CD4-positive, alpha-beta memory T cell (primary cell): Measurements from ENCODE around the gene KMT2B. TPM values are rescaled to one million over a fixed set of nuclear protein-coding genes. Genes with fewer than 3 reads are reported as not detected.
A peak's percentile ranks its signal among the peaks of the same experiment; 100 is the strongest.

Experiments
- CTCF ChIA-PET: fragments of 350-600 bp; sonication (Branson Sonifier 250); formaldehyde crosslinking; loops from one replicate; lab custom pipeline; 2021; ENCODE audit warnings: inconsistent platforms; ENCODE audit not compliant: partially characterized antibody; lab: Charles Lee
- POLR2A ChIA-PET: fragments of 350-600 bp; sonication (Branson Sonifier 250); formaldehyde crosslinking; loops from one replicate; lab custom pipeline; 2021; ENCODE audit not compliant: partially characterized antibody; lab: Charles Lee
- DNase-seq, 5 donors: peaks; one replicate each; pipeline versions ENCODE4 v3.0.0 to v3.0.0-alpha.2; 2020 to 2022; ENCODE audit warnings: mixed read lengths in 1 of 5
- H3K27ac ChIP-seq: one replicate; pipeline ENCODE4 v1.7.0; 2013; ENCODE audit warnings: low read depth, low read length
- H3K27me3 ChIP-seq: 2 replicates; pipeline ENCODE4 v1.7.0; 2013; ENCODE audit warnings: mild to moderate bottlenecking, low read length, moderate library complexity; ENCODE audit not compliant: insufficient read depth
- H3K36me3 ChIP-seq: 2 replicates; pipeline ENCODE4 v1.7.0; 2013; ENCODE audit warnings: mild to moderate bottlenecking, low read length, moderate library complexity; ENCODE audit not compliant: insufficient read depth
- H3K4me1 ChIP-seq: 2 replicates; pipeline ENCODE4 v1.7.0; 2013; ENCODE audit warnings: mild to moderate bottlenecking, low read length, moderate library complexity; ENCODE audit not compliant: insufficient read depth
- H3K4me3 ChIP-seq, 2 donors: one replicate each; pipeline ENCODE4 v1.7.0; 2013; ENCODE audit warnings: low read length in 2 of 2, mild to moderate bottlenecking in 1 of 2
- H3K9me3 ChIP-seq, 2 donors: one replicate each; pipeline ENCODE4 v1.7.0; 2013; ENCODE audit warnings: low read length in 2 of 2, control low read depth in 1 of 2; ENCODE audit not compliant: control insufficient read depth in 1 of 2
- H3K27ac Mint-ChIP-seq, 7 donors: one replicate each; pipeline ENCODE4 v1.8.0; 2020 to 2021; ENCODE audit warnings: mixed read lengths in 7 of 7, mild to moderate bottlenecking in 6 of 7, inconsistent platforms in 3 of 7, moderate library complexity in 3 of 7
- H3K27me3 Mint-ChIP-seq, 2 donors: one replicate each; pipeline ENCODE4 v1.8.0; 2020 to 2021; ENCODE audit warnings: mixed read lengths in 2 of 2
- H3K36me3 Mint-ChIP-seq, 2 donors: one replicate each; pipeline ENCODE4 v1.8.0; 2020 to 2021; ENCODE audit warnings: mixed read lengths in 2 of 2, inconsistent platforms in 1 of 2, mild to moderate bottlenecking in 1 of 2
- H3K4me1 Mint-ChIP-seq, 4 donors: one replicate each; pipeline ENCODE4 v1.8.0; 2020 to 2021; ENCODE audit warnings: mixed read lengths in 4 of 4, mild to moderate bottlenecking in 1 of 4
- H3K4me3 Mint-ChIP-seq, 8 donors: one replicate each; pipeline ENCODE4 v1.8.0; 2020 to 2021; ENCODE audit warnings: mixed read lengths in 8 of 8, mild to moderate bottlenecking in 7 of 8, moderate library complexity in 6 of 8, inconsistent platforms in 3 of 8
- H3K9me3 Mint-ChIP-seq, 8 donors: one replicate each; pipeline ENCODE4 v1.8.0; 2020 to 2021; ENCODE audit warnings: mixed read lengths in 8 of 8, mild to moderate bottlenecking in 5 of 8, inconsistent platforms in 3 of 8, moderate library complexity in 1 of 8
- intact Hi-C: fragments of 100-400 bp; cut with micrococcal nuclease; formaldehyde crosslinking; loops from one replicate; pipeline ENCODE4 v1.15.1; 2023
- polyA plus RNA-seq, 2 donors: library from polyadenylated mRNA; unstranded; fragments of 300-500 nt; fragmentation: Illumina TruSeq; gene quantifications; one replicate each; pipeline ENCODE4 v1.2.3, GENCODE V29; 2021
- total RNA-seq, 2 experiments: library from RNA; stranded (reverse); gene quantifications; one replicate each; pipeline ENCODE4 v1.2.3, GENCODE V29; 2021

KMT2B gene, protein sequence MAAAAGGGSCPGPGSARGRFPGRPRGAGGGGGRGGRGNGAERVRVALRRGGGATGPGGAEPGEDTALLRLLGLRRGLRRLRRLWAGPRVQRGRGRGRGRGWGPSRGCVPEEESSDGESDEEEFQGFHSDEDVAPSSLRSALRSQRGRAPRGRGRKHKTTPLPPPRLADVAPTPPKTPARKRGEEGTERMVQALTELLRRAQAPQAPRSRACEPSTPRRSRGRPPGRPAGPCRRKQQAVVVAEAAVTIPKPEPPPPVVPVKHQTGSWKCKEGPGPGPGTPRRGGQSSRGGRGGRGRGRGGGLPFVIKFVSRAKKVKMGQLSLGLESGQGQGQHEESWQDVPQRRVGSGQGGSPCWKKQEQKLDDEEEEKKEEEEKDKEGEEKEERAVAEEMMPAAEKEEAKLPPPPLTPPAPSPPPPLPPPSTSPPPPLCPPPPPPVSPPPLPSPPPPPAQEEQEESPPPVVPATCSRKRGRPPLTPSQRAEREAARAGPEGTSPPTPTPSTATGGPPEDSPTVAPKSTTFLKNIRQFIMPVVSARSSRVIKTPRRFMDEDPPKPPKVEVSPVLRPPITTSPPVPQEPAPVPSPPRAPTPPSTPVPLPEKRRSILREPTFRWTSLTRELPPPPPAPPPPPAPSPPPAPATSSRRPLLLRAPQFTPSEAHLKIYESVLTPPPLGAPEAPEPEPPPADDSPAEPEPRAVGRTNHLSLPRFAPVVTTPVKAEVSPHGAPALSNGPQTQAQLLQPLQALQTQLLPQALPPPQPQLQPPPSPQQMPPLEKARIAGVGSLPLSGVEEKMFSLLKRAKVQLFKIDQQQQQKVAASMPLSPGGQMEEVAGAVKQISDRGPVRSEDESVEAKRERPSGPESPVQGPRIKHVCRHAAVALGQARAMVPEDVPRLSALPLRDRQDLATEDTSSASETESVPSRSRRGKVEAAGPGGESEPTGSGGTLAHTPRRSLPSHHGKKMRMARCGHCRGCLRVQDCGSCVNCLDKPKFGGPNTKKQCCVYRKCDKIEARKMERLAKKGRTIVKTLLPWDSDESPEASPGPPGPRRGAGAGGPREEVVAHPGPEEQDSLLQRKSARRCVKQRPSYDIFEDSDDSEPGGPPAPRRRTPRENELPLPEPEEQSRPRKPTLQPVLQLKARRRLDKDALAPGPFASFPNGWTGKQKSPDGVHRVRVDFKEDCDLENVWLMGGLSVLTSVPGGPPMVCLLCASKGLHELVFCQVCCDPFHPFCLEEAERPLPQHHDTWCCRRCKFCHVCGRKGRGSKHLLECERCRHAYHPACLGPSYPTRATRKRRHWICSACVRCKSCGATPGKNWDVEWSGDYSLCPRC (N-terminal part only)
- total RNA-seq (10 to 100 TPM; 83.4 to 84.3 TPM), polyA plus RNA-seq (1 to 10 TPM in 1 of 2 donors, not detected in 1; 2.8 TPM)

DNA sequence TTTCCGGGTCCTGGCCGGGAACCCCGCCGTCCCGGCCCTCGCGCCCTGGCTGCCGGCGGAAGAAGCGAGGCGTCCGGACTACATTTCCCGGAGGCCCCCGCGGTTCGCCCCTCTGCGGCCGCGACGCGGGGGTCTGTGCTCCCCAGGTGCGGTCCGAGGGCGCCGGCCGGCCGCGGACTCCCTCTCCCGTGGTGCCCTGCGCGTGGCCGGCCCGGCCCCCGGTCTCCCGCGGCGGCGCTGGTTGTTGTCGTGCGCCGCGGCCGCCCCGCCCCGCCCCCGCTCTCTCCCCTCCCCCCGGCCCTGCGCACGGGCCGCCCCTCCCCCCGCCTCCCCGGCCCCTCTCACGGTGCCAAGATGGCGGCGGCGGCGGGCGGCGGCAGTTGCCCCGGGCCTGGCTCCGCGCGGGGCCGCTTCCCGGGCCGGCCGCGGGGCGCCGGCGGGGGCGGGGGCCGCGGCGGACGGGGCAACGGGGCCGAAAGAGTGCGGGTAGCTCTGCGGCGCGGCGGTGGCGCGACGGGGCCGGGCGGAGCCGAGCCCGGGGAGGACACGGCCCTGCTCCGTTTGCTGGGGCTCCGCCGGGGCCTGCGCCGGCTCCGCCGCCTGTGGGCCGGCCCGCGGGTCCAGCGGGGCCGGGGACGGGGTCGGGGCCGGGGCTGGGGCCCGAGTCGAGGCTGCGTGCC, at the start of gene KMT2B:
TSS of gene KMT2B (plus strand) at position 339 of the 680 bp plus-strand sequence. CDS start at position 355, 16 bp downstream.
- CTCF ChIA-PET, result interaction anchor here (1.3 to 1.9 kb wide), 2 partner anchors 19 to 22 kb away, joined by 5 to 6 read pairs; no protein-coding TSS in a partner anchor
- Mint-ChIP-seq H3K36me3 (peaks cover 4 to 22% of the 10 kb centered on the region in 2 donors), H3K4me1 (peaks cover 38 to 70% (median 49%) of the 10 kb centered on the region in 4 donors)

DNA sequence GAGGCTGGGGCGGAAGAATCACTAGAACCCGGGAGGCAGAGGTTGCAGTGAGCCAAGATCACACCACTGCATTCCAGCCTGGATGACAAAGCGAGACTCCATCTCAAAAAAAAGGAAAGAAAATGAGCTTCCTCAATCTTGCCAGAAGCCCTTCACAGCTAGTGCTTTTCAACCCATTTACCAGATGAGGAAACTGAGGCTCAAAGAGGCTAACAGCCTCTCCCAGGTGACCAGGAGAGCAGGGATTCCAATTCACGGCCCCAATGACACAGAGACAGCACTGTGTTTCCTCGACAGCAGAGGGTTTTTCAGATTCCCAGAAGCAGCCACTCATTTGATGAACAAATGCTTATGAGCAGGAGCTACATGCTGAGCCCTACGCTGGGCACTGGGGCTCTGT, 48.2 kb upstream of the KMT2B start:
- Histone ChIP-seq H3K9me3 (no peaks in the 10 kb centered on the region), H3K4me1 (peaks cover 3% of the 10 kb centered on the region), H3K27ac (no peak overlapping the region), H3K36me3 (no peaks in the 10 kb centered on the region), H3K27me3 (no peaks in the 10 kb centered on the region), H3K4me3 (no peak overlapping the region)
- Mint-ChIP-seq H3K9me3 (peaks cover 0 to 2% (median 0%) of the 10 kb centered on the region in 8 donors), H3K4me1 (peaks cover 7 to 10% (median 8%) of the 10 kb centered on the region in 4 donors), H3K27ac (no peak overlapping the region), H3K36me3 (no peaks in the 10 kb centered on the region), H3K4me3 (peak overlapping the region in 1 of 8 donors; percentile 41), H3K27me3 (peaks cover 16 to 19% of the 10 kb centered on the region in 2 donors)
- ChIA-PET CTCF (no interaction called here), POLR2A (interaction anchor here (0.7 kb wide), 1 partner anchor 583 kb away, joined by 3 read pairs; no protein-coding TSS in a partner anchor)
- intact Hi-C loops, result no loop called here
- no peak for DNase-seq

More for the DNA sequence above, at the start of gene KMT2B:
- no peak for DNase-seq
- Mint-ChIP-seq H3K9me3 (peaks cover 0 to 1% (median 0%) of the 10 kb centered on the region in 8 donors), H3K27me3 (no peaks in the 10 kb centered on the region), H3K27ac (peak within 1 kb of the TSS; percentile 90 to 99 (median 94)), H3K4me3 (peak within 1 kb of the TSS; percentile 91 to 99 (median 94))
- Histone ChIP-seq H3K36me3 (peaks cover 19% of the 10 kb centered on the region), H3K9me3 (no peaks in the 10 kb centered on the region), H3K27ac (peak within 1 kb of the TSS; percentile 71), H3K4me3 (peak within 1 kb of the TSS; percentile 78 to 81), H3K4me1 (peaks cover 51% of the 10 kb centered on the region), H3K27me3 (no peaks in the 10 kb centered on the region)
- POLR2A ChIA-PET, result interaction anchor here (0.8 to 4.4 kb wide), 9 partner anchors 10 to 183 kb away, joined by 3 to 51 read pairs (median 15); partner anchors contain the start of genes IGFLR1, LIN37, NFKBID and PSENEN
- intact Hi-C loops, result loop anchor here (1.0 kb wide), 12 partner anchors 16 to 336 kb away; partner anchors contain the start of genes COX6B1, NFKBID, PROSER3 and PSENEN

DNA sequence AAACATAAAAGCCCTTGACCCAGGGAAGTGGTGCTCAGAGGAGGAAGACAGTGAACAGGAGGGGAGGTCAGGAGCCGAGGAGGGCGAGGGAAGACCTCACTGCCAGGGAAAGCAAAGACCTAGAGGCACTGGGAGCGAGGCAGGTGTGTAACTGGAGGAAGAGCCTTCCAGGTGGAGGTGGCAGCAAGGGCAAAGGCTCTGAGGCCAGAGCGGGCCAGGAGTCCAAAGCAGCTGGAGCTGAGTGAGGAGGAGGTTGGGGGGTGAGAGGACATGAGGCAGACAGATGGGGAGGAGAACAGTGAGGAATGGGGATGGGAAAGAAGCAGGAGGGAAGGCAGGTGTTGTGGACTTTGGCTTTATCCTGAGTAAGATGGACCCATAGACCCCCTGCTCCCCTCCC, 47.8 kb upstream of the KMT2B start:
- ChIA-PET POLR2A (interaction anchor here (0.7 kb wide), 1 partner anchor 583 kb away, joined by 3 read pairs; no protein-coding TSS in a partner anchor), CTCF (no interaction called here)
- Histone ChIP-seq H3K27ac (no peak overlapping the region), H3K27me3 (no peaks in the 10 kb centered on the region), H3K9me3 (no peaks in the 10 kb centered on the region), H3K4me1 (peaks cover 3% of the 10 kb centered on the region), H3K4me3 (no peak overlapping the region), H3K36me3 (no peaks in the 10 kb centered on the region)
- no peak for DNase-seq
- peaks cover 7 to 10% (median 8%) of the 10 kb centered on the region in 4 donors for H3K4me1 Mint-ChIP-seq
- no peaks in the 10 kb centered on the region for H3K36me3 Mint-ChIP-seq
- intact Hi-C loops, result no loop called here
- H3K27ac Mint-ChIP-seq, result peak overlapping the region in 1 of 7 donors; percentile 39
- H3K9me3 Mint-ChIP-seq, result peaks cover 0 to 2% (median 0%) of the 10 kb centered on the region in 8 donors
- H3K4me3 Mint-ChIP-seq, result peak overlapping the region in 1 of 8 donors; percentile 41
- peaks cover 16 to 19% of the 10 kb centered on the region in 2 donors for H3K27me3 Mint-ChIP-seq

DNA sequence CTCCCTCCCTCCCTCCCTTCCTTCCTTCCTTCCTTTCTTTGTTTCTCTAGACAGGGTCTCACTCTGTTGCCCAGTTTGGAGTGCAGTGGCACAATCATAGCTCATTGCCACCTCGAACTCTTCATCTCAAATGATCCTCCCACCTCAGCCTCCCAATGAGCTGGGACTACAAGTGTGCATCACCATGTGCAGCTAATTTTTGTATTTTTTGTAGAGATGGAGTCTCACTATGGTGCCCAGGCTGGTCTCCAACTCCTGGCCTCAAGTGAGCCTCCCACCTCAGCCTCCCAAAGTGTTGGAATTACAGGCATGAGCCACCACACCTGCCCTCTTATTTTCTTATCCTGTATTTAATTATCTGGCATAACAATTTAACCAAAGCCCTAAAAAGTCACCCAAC, 47.1 kb upstream of the KMT2B start:
- Mint-ChIP-seq H3K27me3 (peaks cover 16 to 19% of the 10 kb centered on the region in 2 donors), H3K4me1 (peaks cover 7 to 10% (median 8%) of the 10 kb centered on the region in 4 donors), H3K27ac (peak overlapping the region in 1 of 7 donors; percentile 36), H3K9me3 (peaks cover 0 to 2% (median 0%) of the 10 kb centered on the region in 8 donors), H3K4me3 (no peak overlapping the region), H3K36me3 (no peaks in the 10 kb centered on the region)
- no peak for DNase-seq
- Histone ChIP-seq H3K27ac (no peak overlapping the region), H3K27me3 (no peaks in the 10 kb centered on the region), H3K4me1 (peaks cover 3% of the 10 kb centered on the region), H3K4me3 (no peak overlapping the region), H3K36me3 (no peaks in the 10 kb centered on the region), H3K9me3 (no peaks in the 10 kb centered on the region)
- CTCF ChIA-PET, result no interaction called here
- POLR2A ChIA-PET, result no interaction called here
- intact Hi-C loops, result no loop called here

DNA sequence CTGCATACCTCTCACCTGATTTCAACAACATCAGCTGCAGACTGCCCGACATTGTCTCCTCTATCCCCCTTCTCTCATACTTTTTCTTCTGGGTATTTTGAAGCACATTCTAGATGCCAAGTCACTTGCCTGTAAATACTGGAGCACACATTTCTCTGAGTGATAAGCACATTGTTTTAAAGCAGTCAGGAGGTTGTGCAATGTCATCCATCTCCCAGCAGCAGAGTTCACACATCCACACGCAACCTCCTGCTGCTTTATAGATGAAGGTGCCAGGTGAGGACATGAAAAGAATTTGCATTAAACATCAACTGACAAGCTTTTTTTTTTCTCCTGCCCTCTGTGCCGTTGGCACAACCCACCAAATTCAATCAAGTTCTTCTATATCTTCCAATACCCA, 46.0 kb upstream of the KMT2B start:
- intact Hi-C loops, result no loop called here
- Mint-ChIP-seq H3K4me1 (peaks cover 7 to 10% (median 8%) of the 10 kb centered on the region in 4 donors), H3K9me3 (peaks cover 0 to 2% (median 0%) of the 10 kb centered on the region in 8 donors), H3K27ac (peak overlapping the region in 1 of 7 donors; percentile 46), H3K4me3 (peak overlapping the region in 1 of 8 donors; percentile 3), H3K36me3 (no peaks in the 10 kb centered on the region), H3K27me3 (peaks cover 16 to 19% of the 10 kb centered on the region in 2 donors)
- ChIA-PET POLR2A (no interaction called here), CTCF (no interaction called here)
- no peak for DNase-seq
- peaks cover 3% of the 10 kb centered on the region for H3K4me1 ChIP-seq
- H3K4me3 ChIP-seq, result no peak overlapping the region
- H3K36me3 ChIP-seq, result no peaks in the 10 kb centered on the region
- H3K9me3 ChIP-seq, result no peaks in the 10 kb centered on the region
- no peaks in the 10 kb centered on the region for H3K27me3 ChIP-seq
- no peak overlapping the region for H3K27ac ChIP-seq
